Osteocyte (in vitro differentiated cells): ENCODE data around the gene WDR82. TPM values are rescaled to one million over a fixed set of nuclear protein-coding genes. Genes with fewer than 3 reads are reported as not detected.

Experiments used
- DNase-seq: peaks from one replicate; pipeline ENCODE4 v3.0.0; 2021; ENCODE audit warnings: mixed read lengths; ENCODE audit not compliant: unreplicated experiment; ENCODE audit errors: extremely low spot score
- H3K27ac Mint-ChIP-seq: one replicate; pipeline ENCODE4 v1.8.0; 2021; ENCODE audit warnings: mild to moderate bottlenecking, mixed read lengths; ENCODE audit not compliant: unreplicated experiment
- H3K27me3 Mint-ChIP-seq: one replicate; pipeline ENCODE4 v1.8.0; 2021; ENCODE audit warnings: mixed read lengths; ENCODE audit not compliant: unreplicated experiment
- H3K36me3 Mint-ChIP-seq: one replicate; pipeline ENCODE4 v1.8.0; 2021; ENCODE audit warnings: mixed read lengths; ENCODE audit not compliant: unreplicated experiment
- H3K4me1 Mint-ChIP-seq: one replicate; pipeline ENCODE4 v1.8.0; 2021; ENCODE audit warnings: mixed read lengths; ENCODE audit not compliant: unreplicated experiment
- H3K4me3 Mint-ChIP-seq: one replicate; pipeline ENCODE4 v1.8.0; 2021; ENCODE audit warnings: mild to moderate bottlenecking, moderate library complexity, mixed read lengths; ENCODE audit not compliant: unreplicated experiment
- H3K9me3 Mint-ChIP-seq: one replicate; pipeline ENCODE4 v1.8.0; 2021; ENCODE audit warnings: mixed read lengths; ENCODE audit not compliant: unreplicated experiment
- CTCF ChIP-seq: fragments of 200-600 bp; sonication (generic); IDR thresholded peaks from 2 replicates; pipeline ENCODE4 v1.5.0; 2021; ENCODE audit warnings: antibody characterized with exemption, mild to moderate bottlenecking, moderate library complexity
- total RNA-seq: library from RNA; stranded (reverse); gene quantifications from 2 replicates; pipeline ENCODE4 v1.2.1, GENCODE V29; 2021

The WDR82 gene
- total RNA-seq, 1 donor from 2014 or later = 76.7 TPM

- Mint-ChIP-seq H3K4me1 (no peaks in the 10 kb centered on the region), H3K36me3 (no peaks in the 10 kb centered on the region), H3K27me3 (no peaks in the 10 kb centered on the region), H3K27ac (no peak overlapping the region), H3K9me3 (no peaks in the 10 kb centered on the region), H3K4me3 (no peak overlapping the region)
- no peak for TF ChIP-seq CTCF
- DNase-seq = no peak
Measured at GRCh38 chr3:52323526-52324295, 45.3 kb upstream of the WDR82 start.

- no peak overlapping the region for H3K4me3 Mint-ChIP-seq
- H3K27me3 Mint-ChIP-seq = no peaks in the 10 kb centered on the region
- H3K27ac Mint-ChIP-seq = no peak overlapping the region
- no peak for DNase-seq
- TF ChIP-seq CTCF = no peak
- H3K36me3 Mint-ChIP-seq = no peaks in the 10 kb centered on the region
- H3K9me3 Mint-ChIP-seq = no peaks in the 10 kb centered on the region
- H3K4me1 Mint-ChIP-seq = peaks cover 1% of the 10 kb centered on the region
Measured at GRCh38 chr3:52322466-52322865, 44.0 kb upstream of the WDR82 start.

- TF ChIP-seq CTCF = no peak
- Mint-ChIP-seq H3K9me3 (no peaks in the 10 kb centered on the region), H3K27ac (no peak overlapping the region), H3K36me3 (no peaks in the 10 kb centered on the region), H3K4me3 (no peak overlapping the region), H3K27me3 (no peaks in the 10 kb centered on the region), H3K4me1 (peaks cover 4% of the 10 kb centered on the region)
- no peak for DNase-seq
Measured at GRCh38 chr3:52321481-52321880, 43.0 kb upstream of the WDR82 start.

GRCh38 chr3:52319921-52320595, 41.6 kb upstream of the WDR82 start:
- Mint-ChIP-seq H3K27ac (no peak overlapping the region), H3K36me3 (no peaks in the 10 kb centered on the region), H3K4me1 (peaks cover 4% of the 10 kb centered on the region), H3K4me3 (no peak overlapping the region), H3K27me3 (no peaks in the 10 kb centered on the region), H3K9me3 (no peaks in the 10 kb centered on the region)
- no peak for DNase-seq
- no peak for TF ChIP-seq CTCF

GRCh38 chr3:52318186-52318816, 39.9 kb upstream of the WDR82 start:
- peaks cover 4% of the 10 kb centered on the region for H3K4me1 Mint-ChIP-seq
- no peaks in the 10 kb centered on the region for H3K9me3 Mint-ChIP-seq
- no peak overlapping the region for H3K4me3 Mint-ChIP-seq
- TF ChIP-seq CTCF = no peak
- no peaks in the 10 kb centered on the region for H3K27me3 Mint-ChIP-seq
- no peaks in the 10 kb centered on the region for H3K36me3 Mint-ChIP-seq
- no peak for DNase-seq
- no peak overlapping the region for H3K27ac Mint-ChIP-seq
